H1 (cell line): ENCODE results near the gene EMX2.

Experiments
- ATF2 ChIP-seq: IDR thresholded peaks from 2 replicates; pipeline ENCODE4 v1.6.1; 2012; ENCODE audit warnings: low read length, inconsistent platforms
- BACH1 ChIP-seq: IDR thresholded peaks from 2 replicates; pipeline ENCODE4 v1.6.1; 2012; ENCODE audit warnings: low read length, improper control_type of control experiment
- CREB1 ChIP-seq: IDR thresholded peaks from 2 replicates; pipeline ENCODE4 v1.6.1; 2012; ENCODE audit warnings: inconsistent platforms
- CTCF ChIP-seq, 3 experiments: IDR thresholded peaks; 1 replicate in 2 of 3; 2 replicates in 1 of 3; pipeline versions ENCODE4 v1.5.1 to v1.6.1; 2011; ENCODE audit warnings: low read length in 3 of 3, mild to moderate bottlenecking in 3 of 3, inconsistent platforms in 2 of 3, low read depth in 1 of 3, moderate library complexity in 1 of 3; ENCODE audit not compliant: insufficient read depth in 1 of 3; ENCODE audit errors: control extremely low read depth in 1 of 3
- EP300 ChIP-seq, 2 experiments: IDR thresholded peaks; 1 replicate in 1 of 2; 2 replicates in 1 of 2; pipeline ENCODE4 v1.6.1; 2011 to 2012; ENCODE audit warnings: low read depth in 2 of 2, low read length in 2 of 2, mild to moderate bottlenecking in 2 of 2, borderline replicate concordance in 1 of 2, inconsistent platforms in 1 of 2, moderate library complexity in 1 of 2
- GABPA ChIP-seq: IDR thresholded peaks from 2 replicates; pipeline ENCODE4 v1.6.1; 2011; ENCODE audit warnings: mild to moderate bottlenecking, low read length, moderate library complexity, borderline replicate concordance; ENCODE audit not compliant: insufficient read depth
- HDAC6 ChIP-seq: IDR thresholded peaks from one replicate; pipeline ENCODE4 v1.7.1; 2012; ENCODE audit warnings: low read depth, mild to moderate bottlenecking, inconsistent platforms, low read length, moderate library complexity
- JUND ChIP-seq: IDR thresholded peaks from 2 replicates; pipeline ENCODE4 v1.6.1; 2011; ENCODE audit warnings: mild to moderate bottlenecking, improper control_type of control experiment, low read length
- PHF8 ChIP-seq: fragments of 200-600 bp; sonication (generic); conservative IDR thresholded peaks from 2 replicates; pipeline ENCODE4 v1.7.1; 2012; ENCODE audit warnings: low read depth, mild to moderate bottlenecking, inconsistent platforms, low read length, moderate library complexity
- POLR2A ChIP-seq, 2 experiments: IDR thresholded peaks; 1 replicate in 1 of 2; 2 replicates in 1 of 2; pipeline ENCODE4 v1.6.1; 2011; ENCODE audit warnings: low read depth in 2 of 2, low read length in 2 of 2, mild to moderate bottlenecking in 2 of 2; ENCODE audit errors: control extremely low read depth in 1 of 2
- POLR2AphosphoS5 ChIP-seq: IDR thresholded peaks from 2 replicates; pipeline ENCODE4 v1.6.1; 2011; ENCODE audit warnings: low read depth, low read length
- TAF1 ChIP-seq: IDR thresholded peaks from 2 replicates; pipeline ENCODE4 v1.6.1; 2011; ENCODE audit warnings: mild to moderate bottlenecking, low read depth, low read length
- YY1 ChIP-seq: IDR thresholded peaks from 2 replicates; pipeline ENCODE4 v1.6.1; 2011; ENCODE audit warnings: low read depth, mild to moderate bottlenecking, low read length
- ZNF274 ChIP-seq: IDR thresholded peaks from 2 replicates; pipeline ENCODE4 v1.7.0; 2012; ENCODE audit warnings: low read length, borderline replicate concordance; ENCODE audit errors: extremely low read depth

- no peak for TF ChIP-seq CTCF (IDR thresholded peaks at IDR 0.05; ENCODE audit: control extremely low read depth in 1 of 3, insufficient read depth in 1 of 3, low read depth in 1 of 3, low read length in 3 of 3)
- TF ChIP-seq EP300 (IDR thresholded peaks at IDR 0.05; ENCODE audit: borderline replicate concordance in 1 of 2, low read depth in 2 of 2, low read length in 2 of 2), result no peak
- no peak for TF ChIP-seq ZNF274
- no peak for TF ChIP-seq ATF2
- TF ChIP-seq GABPA, result no peak
- no peak for TF ChIP-seq POLR2A (IDR thresholded peaks at IDR 0.05; ENCODE audit: control extremely low read depth in 1 of 2, low read depth in 2 of 2, low read length in 2 of 2)
- TF ChIP-seq BACH1, result no peak
- TF ChIP-seq JUND, result no peak
- no peak for TF ChIP-seq PHF8
- TF ChIP-seq YY1, result no peak
- no peak for TF ChIP-seq POLR2AphosphoS5
- no peak for TF ChIP-seq CREB1
- no peak for TF ChIP-seq TAF1
- no peak for TF ChIP-seq HDAC6
These were observed 11.1 kb upstream of the EMX2 start for GRCh38 chr10:117531371-117532002.
